SK-N-SH (cell line): ENCODE measurements around the gene CNTN4. TPM values are rescaled to one million over a fixed set of nuclear protein-coding genes. Genes with fewer than 3 reads are reported as not detected.

Experiments
- CTCF ChIA-PET: fragments of 300-600, 350-600 bp; formaldehyde crosslinking; extraction: SDS; loops from one replicate; lab custom pipeline; 2021; lab: Yijun Ruan, JAX
- POLR2A ChIA-PET: fragments of 350-600 bp; sonication (Branson Sonifier 250); formaldehyde crosslinking; extraction: SDS; loops from one replicate; lab custom pipeline; 2020; ENCODE audit warnings: antibody characterized with exemption, inconsistent platforms; lab: Yijun Ruan, JAX
- DNase-seq: peaks from one replicate; pipeline ENCODE4 v3.0.0; 2012
- H2AFZ ChIP-seq: fragments of 200-600 bp; sonication (generic); 2 replicates; pipeline ENCODE4 v1.8.1; 2016; ENCODE audit warnings: antibody characterized with exemption, mild to moderate bottlenecking, low read depth
- H3F3A ChIP-seq: fragments of 200-600 bp; sonication (generic); replicated peaks from 2 replicates; pipeline ENCODE3; 2016; ENCODE audit warnings: antibody characterized with exemption, mild to moderate bottlenecking; ENCODE audit not compliant: insufficient read depth
- H3K27ac ChIP-seq, 2 experiments: fragments of 200-500 bp in 1 of 2; fragments of 200-600 bp in 1 of 2; sonication (Bioruptor generic) in 1 of 2; sonication (generic), shearing (Covaris generic) in 1 of 2; 2 replicates each; pipeline versions ENCODE4 v1.5.1 to v1.6.1; 2014 to 2016; ENCODE audit warnings: low read depth in 2 of 2, inconsistent platforms in 1 of 2, low read length in 1 of 2, mild to moderate bottlenecking in 1 of 2, mixed read lengths in 1 of 2
- H3K27me3 ChIP-seq: fragments of 200-600 bp; sonication (generic), shearing (Covaris generic); 2 replicates; pipeline ENCODE4 v1.6.1; 2016; ENCODE audit warnings: mixed run types; ENCODE audit not compliant: insufficient read depth
- H3K36me3 ChIP-seq, 2 experiments: fragments of 200-500 bp in 1 of 2; fragments of 200-600 bp in 1 of 2; sonication (Bioruptor generic) in 1 of 2; sonication (generic) in 1 of 2; replicated peaks in 1 of 2; 2 replicates each; pipeline versions ENCODE3 to v1.5.1; 2014 to 2016; ENCODE audit warnings: low read length in 1 of 2, mild to moderate bottlenecking in 1 of 2; ENCODE audit not compliant: insufficient read depth in 2 of 2, control insufficient read depth in 1 of 2
- H3K4me1 ChIP-seq, 2 experiments: fragments of 200-500 bp in 1 of 2; fragments of 200-600 bp in 1 of 2; sonication (Bioruptor generic) in 1 of 2; sonication (generic), shearing (Covaris generic) in 1 of 2; 2 replicates each; pipeline versions ENCODE4 v1.5.1 to v1.6.1; 2014 to 2016; ENCODE audit warnings: low read depth in 1 of 2, low read length in 1 of 2, mixed run types in 1 of 2; ENCODE audit not compliant: insufficient read depth in 2 of 2, control insufficient read depth in 1 of 2
- H3K4me2 ChIP-seq: fragments of 200-600 bp; sonication (generic), shearing (Covaris generic); 2 replicates; pipeline ENCODE4 v1.6.1; 2017; ENCODE audit warnings: mixed run types
- H3K4me3 ChIP-seq, 2 experiments: fragments of 200-500 bp in 1 of 2; fragments of 200-600 bp in 1 of 2; sonication (Bioruptor generic) in 1 of 2; sonication (generic), shearing (Covaris generic) in 1 of 2; 2 replicates each; pipeline versions ENCODE4 v1.5.1 to v1.8.1; 2014 to 2016; ENCODE audit warnings: low read depth in 2 of 2, inconsistent platforms in 1 of 2, low read length in 1 of 2, mild to moderate bottlenecking in 1 of 2, mixed read lengths in 1 of 2, moderate library complexity in 1 of 2
- H3K79me2 ChIP-seq: fragments of 200-600 bp; sonication (generic); 2 replicates; pipeline ENCODE4 v1.8.1; 2017; ENCODE audit warnings: mild to moderate bottlenecking; ENCODE audit not compliant: insufficient read depth
- H3K9ac ChIP-seq: fragments of 200-600 bp; sonication (generic); 2 replicates; pipeline ENCODE4 v1.6.1; 2017; ENCODE audit warnings: mixed run types
- H3K9me2 ChIP-seq: fragments of 200-600 bp; sonication (generic); 2 replicates; pipeline ENCODE4 v1.6.1; 2017; ENCODE audit warnings: mixed run types
- H3K9me3 ChIP-seq: fragments of 200-600 bp; sonication (generic); 2 replicates; pipeline ENCODE4 v1.6.1; 2017; ENCODE audit warnings: mixed run types, mild to moderate bottlenecking, moderate library complexity
- H4K20me1 ChIP-seq: fragments of 200-600 bp; sonication (generic); 2 replicates; pipeline ENCODE4 v1.6.1; 2017; ENCODE audit warnings: mild to moderate bottlenecking, mixed run types; ENCODE audit not compliant: insufficient read depth
- CHD2 ChIP-seq: fragments of 150-350 bp; IDR thresholded peaks from 2 replicates; pipeline ENCODE4 v1.6.1; 2018; ENCODE audit warnings: low read length; ENCODE audit not compliant: partially characterized antibody
- CTCF ChIP-seq: fragments of 200-600 bp; sonication (generic); IDR thresholded peaks from 2 replicates; pipeline ENCODE4 v1.6.1; 2017; ENCODE audit warnings: antibody characterized with exemption, mild to moderate bottlenecking, moderate library complexity
- ELF1 ChIP-seq: IDR thresholded peaks from 2 replicates; pipeline ENCODE4 v1.4.0; 2012
- EZH2phosphoT487 ChIP-seq: fragments of 200-600 bp; sonication (generic); IDR thresholded peaks from 2 replicates; pipeline ENCODE4 v1.6.1; 2017; ENCODE audit warnings: low read depth, mixed run types, mild to moderate bottlenecking, antibody characterized with exemption, moderate library complexity, borderline replicate concordance
- FOSL2 ChIP-seq: IDR thresholded peaks from 2 replicates; pipeline ENCODE4 v1.4.0; 2012; ENCODE audit warnings: low read depth, mild to moderate bottlenecking, moderate library complexity, borderline replicate concordance
- GABPA ChIP-seq: IDR thresholded peaks from 2 replicates; pipeline ENCODE4 v1.4.0; 2012; ENCODE audit warnings: low read depth, mild to moderate bottlenecking
- IRF3 ChIP-seq: fragments of 150-350 bp; IDR thresholded peaks from 2 replicates; pipeline ENCODE4 v1.6.1; 2016; ENCODE audit warnings: mild to moderate bottlenecking, low read depth, low read length
- JUND ChIP-seq: IDR thresholded peaks from 2 replicates; pipeline ENCODE4 v1.4.0; 2012
- MAX ChIP-seq: IDR thresholded peaks from 2 replicates; pipeline ENCODE4 v1.4.0; 2012; ENCODE audit warnings: low read depth
- MEF2A ChIP-seq: IDR thresholded peaks from 2 replicates; pipeline ENCODE4 v1.4.0; 2012; ENCODE audit warnings: low read depth, borderline replicate concordance
- MXI1 ChIP-seq: IDR thresholded peaks from 2 replicates; pipeline ENCODE4 v1.6.1; 2012; ENCODE audit warnings: mild to moderate bottlenecking, low read depth, low read length, improper control_type of control experiment
- PBX3 ChIP-seq: IDR thresholded peaks from 2 replicates; pipeline ENCODE4; 2012
- POLR2AphosphoS5 ChIP-seq: IDR thresholded peaks from 2 replicates; pipeline ENCODE4 v1.6.1; 2012; ENCODE audit warnings: low read depth, low read length
- RFX5 ChIP-seq: IDR thresholded peaks from 2 replicates; pipeline ENCODE4 v1.6.1; 2012; ENCODE audit warnings: mild to moderate bottlenecking, improper control_type of control experiment, low read length
- SIN3A ChIP-seq: IDR thresholded peaks from 2 replicates; pipeline ENCODE4 v1.6.1; 2012; ENCODE audit warnings: low read depth, mild to moderate bottlenecking, low read length, moderate library complexity, borderline replicate concordance
- SMC3 ChIP-seq: IDR thresholded peaks from 2 replicates; pipeline ENCODE4 v1.6.1; 2012; ENCODE audit warnings: low read depth, low read length, improper control_type of control experiment
- TAF1 ChIP-seq: IDR thresholded peaks from 2 replicates; pipeline ENCODE4 v1.6.1; 2012; ENCODE audit warnings: low read depth, mild to moderate bottlenecking, low read length, moderate library complexity, borderline replicate concordance
- TEAD4 ChIP-seq: IDR thresholded peaks from 2 replicates; pipeline ENCODE4 v1.4.0; 2012; ENCODE audit warnings: mild to moderate bottlenecking, borderline replicate concordance; ENCODE audit not compliant: insufficient read depth
- YY1 ChIP-seq: IDR thresholded peaks from 2 replicates; pipeline ENCODE4 v1.4.0; 2012; ENCODE audit warnings: low read depth, mild to moderate bottlenecking
- ZBTB33 ChIP-seq: IDR thresholded peaks from 2 replicates; pipeline ENCODE4 v1.4.0; 2012; ENCODE audit warnings: low read depth, borderline replicate concordance
- WGBS: methylation state at CpG from one replicate; pipeline ENCODE4 v1.1.6; 2017; ENCODE audit warnings: low lambda C conversion rate; 5-methylcytosine and 5-hydroxymethylcytosine counted together
- polyA plus RNA-seq, 3 experiments: library from polyadenylated mRNA; depleted of rRNA; stranded (reverse); fragments of >200 nt; gene quantifications; 2 replicates each; pipeline ENCODE4 v1.2.3, GENCODE V29; 2012

CNTN4 gene
- polyA plus RNA-seq, 1 of the 3 experiments (the other 2 are of a cell fraction), result 0.12 TPM

- 25% methylated on average over 8 of the region's 8 CpGs for WGBS
- Histone ChIP-seq H3K36me3 (no peaks in the 10 kb centered on the region), H3K27me3 (no peaks in the 10 kb centered on the region), H3K27ac (no peak overlapping the region), H3K9me2 (no peaks in the 10 kb centered on the region), H3K9me3 (no peaks in the 10 kb centered on the region), H3K4me3 (no peak overlapping the region), H3K79me2 (no peaks in the 10 kb centered on the region), H3K9ac (no peak overlapping the region), H3K4me2 (no peak overlapping the region), H3F3A (no peaks in the 10 kb centered on the region), H2AFZ (no peak overlapping the region), H3K4me1 (peaks cover 0 to 5% of the 10 kb centered on the region in 2 experiments; a peak in 1 of 4 replicates), H4K20me1 (no peaks in the 10 kb centered on the region)
- POLR2A ChIA-PET, result no interaction called here
- TF ChIP-seq CHD2, result no peak
- no peak for TF ChIP-seq FOSL2
- TF ChIP-seq SIN3A, result no peak
- TF ChIP-seq GABPA, result no peak
- no peak for TF ChIP-seq TEAD4
- TF ChIP-seq RFX5, result no peak
- no peak for TF ChIP-seq TAF1
- TF ChIP-seq ELF1, result no peak
- TF ChIP-seq POLR2AphosphoS5, result no peak
- no peak for TF ChIP-seq JUND
- no peak for TF ChIP-seq CTCF
- TF ChIP-seq SMC3, result no peak
- no peak for TF ChIP-seq MAX
- no peak for TF ChIP-seq MEF2A
- TF ChIP-seq IRF3, result no peak
- TF ChIP-seq MXI1, result no peak
- TF ChIP-seq ZBTB33, result no peak
- TF ChIP-seq YY1, result no peak
- TF ChIP-seq EZH2phosphoT487, result no peak
- no peak for TF ChIP-seq PBX3
- no peak for DNase-seq
- CTCF ChIA-PET, result no interaction called here
These were observed 629.1 kb downstream of the CNTN4 start for GRCh38 chr3:2727610-2728318.
